Lower leg skin (tissue), 4 donors: ENCODE measurements around the gene GSTA4. TPM values are rescaled to one million over a fixed set of nuclear protein-coding genes. Genes with fewer than 3 reads are reported as not detected.
"Not testable (repeated sequence)": the region's sequence is repeated elsewhere in the genome, so short reads cannot be mapped to it uniquely, and the experiment has no call there.

Experiments
- DNase-seq, 2 donors: peaks; one replicate each; pipeline ENCODE4 v3.0.0-alpha.2; 2019; ENCODE audit warnings: low spot score in 2 of 2
- H3K4me3 ChIP-seq: fragments of 200-600 bp; sonication (generic); 2 replicates; pipeline ENCODE4 v1.5.1; 2017; ENCODE audit warnings: mild to moderate bottlenecking, low read depth; ENCODE audit not compliant: poor library complexity, severe bottlenecking
- CTCF ChIP-seq, 3 donors: fragments of 450-650 bp; IDR thresholded peaks; one replicate each; pipeline ENCODE4 v1.5.1; 2016; ENCODE audit warnings: antibody characterized with exemption in 3 of 3, mild to moderate bottlenecking in 3 of 3, moderate library complexity in 2 of 3
- POLR2A ChIP-seq, 2 donors: fragments of 450-650 bp; IDR thresholded peaks; one replicate each; pipeline ENCODE4 v1.6.1; 2016 to 2017; ENCODE audit warnings: antibody characterized with exemption in 2 of 2, mild to moderate bottlenecking in 1 of 2, moderate library complexity in 1 of 2
- WGBS, 2 donors: methylation state at CpG; one replicate each; pipeline ENCODE4 v1.1.5; 2018; 5-methylcytosine and 5-hydroxymethylcytosine counted together
- intact Hi-C: fragments of 100-400 bp; cut with DNase I; formaldehyde crosslinking; loops from one replicate; pipeline ENCODE4 v1.15.0; 2023; ENCODE audit warnings: low total_unique reads
- total RNA-seq, 4 donors: library from RNA; depleted of rRNA; stranded (reverse); fragments of >200 nt; gene quantifications; one replicate each; pipeline ENCODE4 v1.1.0, GENCODE V29; 2016

The GSTA4 gene
- total RNA-seq, 4 donors from 2014 or later, result 114 to 148 (median 117) TPM

DNA sequence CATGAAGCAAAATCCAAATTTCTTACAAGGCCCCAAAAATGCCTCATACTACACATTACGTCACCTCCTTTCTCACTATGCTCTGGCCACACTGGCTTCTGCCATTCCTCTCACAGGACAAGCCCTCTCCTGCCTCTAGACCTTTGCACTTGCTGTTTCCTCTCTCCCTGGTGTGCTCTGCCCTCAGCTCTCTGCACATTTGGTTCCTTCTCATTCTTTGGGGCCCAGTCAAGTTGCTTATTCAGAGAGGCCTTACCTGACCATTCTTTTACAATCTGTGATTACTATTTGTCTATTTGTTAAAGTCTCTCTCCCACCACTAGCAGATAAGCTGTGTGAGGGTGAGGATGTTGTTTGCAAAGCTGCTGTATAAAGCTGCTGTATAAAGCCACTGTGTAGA is 15.4 kb upstream of the GSTA4 start:
- no peak for TF ChIP-seq CTCF (IDR thresholded peaks at IDR 0.05)
- no peak for TF ChIP-seq POLR2A (IDR thresholded peaks at IDR 0.05)
- WGBS, 2 donors, result 100% methylated on average over 1 of the region's 1 CpG
- no peak for DNase-seq
- intact Hi-C loops, result no loop called here
- no peak overlapping the region for H3K4me3 ChIP-seq

DNA sequence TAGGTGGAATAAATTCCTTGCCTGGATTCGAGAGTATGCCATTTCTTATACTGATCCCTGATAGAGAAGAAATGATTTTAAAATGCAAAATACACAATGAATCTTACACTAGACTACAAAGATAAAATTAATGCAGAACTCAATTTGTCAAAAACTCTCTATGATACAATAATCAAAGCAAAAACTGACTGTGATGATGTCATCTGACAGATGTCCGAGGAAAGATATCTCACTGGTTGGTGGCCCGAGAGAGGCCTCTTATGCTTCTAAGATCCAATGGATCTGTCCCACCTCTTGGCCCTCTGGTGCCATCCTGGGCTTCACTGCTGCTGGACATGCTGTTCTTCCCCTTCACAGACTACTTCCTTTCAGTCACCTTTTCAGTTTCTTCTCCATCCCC is 14.4 kb upstream of the GSTA4 start:
- WGBS, 2 donors, result 84 to 91% methylated on average over 3 of the region's 3 CpGs
- no peak for DNase-seq
- intact Hi-C loops, result no loop called here
- TF ChIP-seq CTCF (IDR thresholded peaks at IDR 0.05) (no peak), POLR2A (IDR thresholded peaks at IDR 0.05) (no peak)
- H3K4me3 ChIP-seq, result no peak overlapping the region

GRCh38 chr6:53009056-53009455 is 14.0 kb upstream of the GSTA4 start:
- no peak overlapping the region for H3K4me3 ChIP-seq
- no peak for DNase-seq
- intact Hi-C loops, result no loop called here
- WGBS, 2 donors, result 82 to 87% methylated on average over 2 of the region's 2 CpGs
- TF ChIP-seq CTCF (IDR thresholded peaks at IDR 0.05) (no peak), POLR2A (IDR thresholded peaks at IDR 0.05) (no peak)

DNA sequence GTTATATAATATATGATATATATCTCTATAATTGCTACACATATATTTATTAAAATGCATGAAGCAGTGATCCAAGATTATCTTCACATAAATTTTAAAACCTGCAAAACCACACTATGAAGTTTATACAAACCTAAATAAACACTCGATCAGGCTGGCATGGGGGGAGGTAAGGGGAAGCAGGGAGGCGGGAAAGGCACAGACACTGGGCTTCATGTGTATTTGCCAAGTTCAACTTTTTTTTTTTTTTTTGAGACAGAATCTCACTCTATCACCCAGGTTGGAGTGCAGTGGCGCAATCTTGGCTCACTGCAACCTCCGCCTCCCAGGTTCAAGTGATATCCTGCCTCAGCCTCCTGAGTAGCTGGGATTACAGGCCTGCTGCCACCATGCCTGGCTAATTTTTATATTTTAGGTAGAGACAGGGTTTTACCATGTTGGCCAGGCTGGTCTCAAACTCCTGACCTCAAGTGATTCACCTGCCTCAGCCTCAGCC is 13.2 kb upstream of the GSTA4 start:
- 92 to 95% methylated on average over 4 of the region's 4 CpGs for WGBS, 2 donors
- H3K4me3 ChIP-seq, DNase-seq, intact Hi-C loops: not testable (repeated sequence)

- WGBS, 2 donors, result 79 to 88% methylated on average over 2 of the region's 2 CpGs
- TF ChIP-seq POLR2A (IDR thresholded peaks at IDR 0.05) (no peak), CTCF (IDR thresholded peaks at IDR 0.05) (no peak)
- H3K4me3 ChIP-seq, result no peak overlapping the region
- intact Hi-C loops, result no loop called here
- no peak for DNase-seq
Observed at GRCh38 chr6:53005663-53006250, 10.7 kb upstream of the GSTA4 start.

DNA sequence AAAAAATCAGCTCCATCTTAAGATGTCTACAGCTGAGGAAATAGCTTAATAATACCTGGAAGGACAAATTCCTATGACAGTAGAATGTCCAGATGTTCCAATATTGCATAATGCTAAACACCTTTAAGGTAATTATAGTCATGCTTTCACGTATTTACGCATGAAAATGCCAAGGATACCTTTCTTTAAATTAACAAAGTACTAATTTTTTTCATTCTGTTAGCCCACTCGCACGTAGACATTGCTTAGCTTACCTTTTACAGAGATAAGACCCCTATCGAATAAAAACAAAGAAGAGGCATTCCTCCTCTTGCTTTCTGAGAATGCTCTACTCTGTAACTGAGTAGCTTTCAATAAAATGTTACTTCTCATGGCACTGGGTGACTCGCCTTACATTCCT is 4.4 kb upstream of the GSTA4 start:
- DNase-seq, result no peak
- TF ChIP-seq POLR2A (IDR thresholded peaks at IDR 0.05) (no peak), CTCF (IDR thresholded peaks at IDR 0.05) (no peak)
- intact Hi-C loops, result no loop called here
- WGBS, 2 donors, result 89 to 91% methylated on average over 6 of the region's 6 CpGs
- no peak overlapping the region for H3K4me3 ChIP-seq
